Natural killer cell (primary cell): ENCODE measurements around the gene PPP2R5A. TPM values are rescaled to one million over a fixed set of nuclear protein-coding genes. Genes with fewer than 3 reads are reported as not detected.

Experiments
- ATAC-seq, 3 donors: fragments of 150-1000 bp in 2 of 3; fragments of 200-7000 bp in 1 of 3; cut with Tn5 transposase; 1 replicate in 1 of 3; 2 replicates in 2 of 3; pipeline ENCODE4 v1.10.0; 2021; ENCODE audit warnings: mild to moderate bottlenecking in 2 of 3, moderate library complexity in 2 of 3
- DNase-seq, 2 donors: peaks; one replicate each; pipeline versions ENCODE4 v3.0.0 to v3.0.0-alpha.2; 2013 to 2021; ENCODE audit warnings: mixed read lengths in 1 of 2
- H3K27ac ChIP-seq: one replicate; pipeline ENCODE4 v1.5.1; 2013; ENCODE audit warnings: mild to moderate bottlenecking, low read length
- H3K27me3 ChIP-seq: one replicate; pipeline ENCODE4 v1.6.1; 2013; ENCODE audit warnings: low read length; ENCODE audit not compliant: control insufficient read depth, insufficient read depth
- H3K36me3 ChIP-seq: one replicate; pipeline ENCODE4 v1.6.1; 2013; ENCODE audit warnings: low read length; ENCODE audit not compliant: control insufficient read depth, insufficient read depth
- H3K4me1 ChIP-seq: one replicate; pipeline ENCODE4 v1.6.1; 2013; ENCODE audit warnings: low read length; ENCODE audit not compliant: control insufficient read depth, insufficient read depth
- H3K4me3 ChIP-seq: one replicate; pipeline ENCODE4 v1.5.1; 2013; ENCODE audit warnings: low read length
- H3K9me3 ChIP-seq: one replicate; pipeline ENCODE4 v1.6.1; 2013; ENCODE audit warnings: low read length; ENCODE audit not compliant: control insufficient read depth, insufficient read depth
- H3K27ac Mint-ChIP-seq, 2 donors: one replicate each; pipeline ENCODE4 v1.8.0; 2022; ENCODE audit warnings: mild to moderate bottlenecking in 2 of 2, mixed read lengths in 2 of 2, moderate library complexity in 1 of 2
- H3K27me3 Mint-ChIP-seq, 2 donors: one replicate each; pipeline ENCODE4 v1.8.0; 2022; ENCODE audit warnings: low read depth in 2 of 2, mixed read lengths in 2 of 2
- H3K36me3 Mint-ChIP-seq: one replicate; pipeline ENCODE4 v1.8.0; 2022; ENCODE audit warnings: mixed read lengths
- H3K4me1 Mint-ChIP-seq, 2 donors: one replicate each; pipeline ENCODE4 v1.8.0; 2022; ENCODE audit warnings: mixed read lengths in 2 of 2
- H3K4me3 Mint-ChIP-seq: one replicate; pipeline ENCODE4 v1.8.0; 2022; ENCODE audit warnings: mild to moderate bottlenecking, moderate library complexity, mixed read lengths
- H3K9me3 Mint-ChIP-seq, 2 donors: one replicate each; pipeline ENCODE4 v1.8.0; 2022; ENCODE audit warnings: mixed read lengths in 2 of 2
- CTCF ChIP-seq: fragments of 200-600 bp; IDR thresholded peaks from one replicate; pipeline ENCODE4 v1.8.0; 2022; ENCODE audit warnings: antibody characterized with exemption
- WGBS: methylation state at CpG from one replicate; pipeline ENCODE4 v1.1.7; 2013; ENCODE audit warnings: missing lambda C conversion rate; ENCODE audit not compliant: insufficient coverage; 5-methylcytosine and 5-hydroxymethylcytosine counted together
- intact Hi-C: fragments of 100-400 bp; cut with micrococcal nuclease; formaldehyde crosslinking; loops from one replicate; pipeline ENCODE4 v1.14.2; 2022
- total RNA-seq, 4 donors: library from RNA; stranded (reverse); fragments of 120-200 nt in 1 of 4; gene quantifications; one replicate each; pipeline versions ENCODE4 v1.2.3 to v1.2.4, GENCODE V29; 2013 to 2022

PPP2R5A gene
- total RNA-seq, result 10 to 100 TPM; 74.0 to 99.8 (median 86.4) TPM
- total RNA-seq (2013), result 94.8 TPM

GRCh38 chr1:212284744-212285684, at the start of gene PPP2R5A:
Gene PPP2R5A, plus strand, starts transcription at chr1:212285410. Its CDS starts 701 bp downstream, at chr1:212286111.
- peaks cover 8% of the 10 kb centered on the region for H3K36me3 Mint-ChIP-seq
- intact Hi-C loops, result loop anchor here (1.0 to 5.0 kb wide), 4 partner anchors 50 to 604 kb away; no protein-coding TSS in a partner anchor
- under 1% methylated on average over 92 of the region's 92 CpGs for WGBS
- no peaks in the 10 kb centered on the region for H3K27me3 Mint-ChIP-seq
- H3K27ac Mint-ChIP-seq, result peak within 1 kb of the TSS; percentile 96 to 99
- DNase-seq (peak; percentile 98 to 99), ATAC-seq (peak; percentile 82 to 95 (median 85))
- H3K4me3 ChIP-seq, result peak within 1 kb of the TSS; percentile 100
- H3K4me1 Mint-ChIP-seq, result peaks cover 48 to 58% of the 10 kb centered on the region in 2 donors
- TF ChIP-seq CTCF, result peak; percentile 38
- peak within 1 kb of the TSS; percentile 97 for H3K4me3 Mint-ChIP-seq
- peaks cover 4% of the 10 kb centered on the region for H3K36me3 ChIP-seq
- H3K4me1 ChIP-seq, result peaks cover 12% of the 10 kb centered on the region
- H3K27me3 ChIP-seq, result no peaks in the 10 kb centered on the region
- H3K9me3 ChIP-seq, result no peaks in the 10 kb centered on the region
- no peaks in the 10 kb centered on the region for H3K9me3 Mint-ChIP-seq
- peak within 1 kb of the TSS; percentile 97 for H3K27ac ChIP-seq

- DNase-seq (no peak), ATAC-seq (no peak)
- Histone ChIP-seq H3K4me1 (peaks cover 22% of the 10 kb centered on the region), H3K27me3 (no peaks in the 10 kb centered on the region), H3K9me3 (no peaks in the 10 kb centered on the region), H3K4me3 (no peak overlapping the region), H3K27ac (no peak overlapping the region), H3K36me3 (no peaks in the 10 kb centered on the region)
- TF ChIP-seq CTCF, result no peak
- intact Hi-C loops, result loop anchor here (2.0 kb wide), 1 partner anchor 49 kb away; the partner anchor contains the start of gene PPP2R5A
- 98% methylated on average over 5 of the region's 5 CpGs for WGBS
- no peaks in the 10 kb centered on the region for H3K27me3 Mint-ChIP-seq
- no peaks in the 10 kb centered on the region for H3K9me3 Mint-ChIP-seq
- H3K27ac Mint-ChIP-seq, result peak overlapping the region in 1 of 2 donors; percentile 22
- H3K36me3 Mint-ChIP-seq, result no peaks in the 10 kb centered on the region
- peaks cover 35 to 58% of the 10 kb centered on the region in 2 donors for H3K4me1 Mint-ChIP-seq
- H3K4me3 Mint-ChIP-seq, result no peak overlapping the region
Observed at GRCh38 chr1:212235857-212236256, 49.4 kb upstream of the PPP2R5A start.

- H3K36me3 ChIP-seq, result no peaks in the 10 kb centered on the region
- 96% methylated on average over 2 of the region's 3 CpGs for WGBS
- ATAC-seq (no peak), DNase-seq (no peak)
- H3K4me3 ChIP-seq, result no peak overlapping the region
- H3K27me3 ChIP-seq, result no peaks in the 10 kb centered on the region
- no peaks in the 10 kb centered on the region for H3K9me3 ChIP-seq
- TF ChIP-seq CTCF, result no peak
- no peaks in the 10 kb centered on the region for H3K9me3 Mint-ChIP-seq
- peaks cover 20% of the 10 kb centered on the region for H3K4me1 ChIP-seq
- H3K27ac Mint-ChIP-seq, result no peak overlapping the region
- H3K27ac ChIP-seq, result no peak overlapping the region
- intact Hi-C loops, result no loop called here
- H3K4me1 Mint-ChIP-seq, result peaks cover 26 to 49% of the 10 kb centered on the region in 2 donors
- no peak overlapping the region for H3K4me3 Mint-ChIP-seq
- no peaks in the 10 kb centered on the region for H3K27me3 Mint-ChIP-seq
- H3K36me3 Mint-ChIP-seq, result no peaks in the 10 kb centered on the region
Observed at GRCh38 chr1:212236664-212237220, 48.5 kb upstream of the PPP2R5A start.
